ENCODE results near the gene OR7C1.
"Not testable (repeated sequence)": the region's sequence is repeated elsewhere in the genome, so short reads cannot be mapped to it uniquely, and the experiment has no call there.

The OR7C1 gene

DNA sequence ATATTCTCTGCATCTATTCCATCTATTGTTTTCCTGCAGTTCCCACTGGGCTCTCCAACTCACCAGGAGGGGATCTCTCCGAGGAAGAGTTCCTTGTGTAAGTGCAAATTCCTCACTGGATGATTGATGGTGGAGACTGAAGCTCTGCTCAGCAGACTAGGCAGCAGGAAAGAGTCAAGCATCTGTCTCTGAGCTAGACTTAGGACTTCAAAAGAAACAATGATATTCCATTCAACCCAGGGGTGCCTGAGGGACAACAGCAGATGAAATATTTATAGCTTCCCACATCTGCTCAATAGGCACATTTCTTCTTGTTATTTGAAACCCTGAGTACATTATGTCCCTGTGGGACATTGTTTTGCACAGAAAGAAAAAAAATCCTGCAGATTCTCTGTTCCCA lies at the start of gene OR7C1, which contains the start of gene OR7A5:
TSS of gene OR7C1 (minus strand) at position 175 of the 400 bp plus-strand sequence. CDS start 35,049 bp downstream, outside the sequence.
TSS of gene OR7A5 (minus strand) at position 175 of the 400 bp plus-strand sequence. CDS start 6,944 bp downstream, outside the sequence.
- no peak for DNase-seq (ENCODE audit: low spot score)

DNA sequence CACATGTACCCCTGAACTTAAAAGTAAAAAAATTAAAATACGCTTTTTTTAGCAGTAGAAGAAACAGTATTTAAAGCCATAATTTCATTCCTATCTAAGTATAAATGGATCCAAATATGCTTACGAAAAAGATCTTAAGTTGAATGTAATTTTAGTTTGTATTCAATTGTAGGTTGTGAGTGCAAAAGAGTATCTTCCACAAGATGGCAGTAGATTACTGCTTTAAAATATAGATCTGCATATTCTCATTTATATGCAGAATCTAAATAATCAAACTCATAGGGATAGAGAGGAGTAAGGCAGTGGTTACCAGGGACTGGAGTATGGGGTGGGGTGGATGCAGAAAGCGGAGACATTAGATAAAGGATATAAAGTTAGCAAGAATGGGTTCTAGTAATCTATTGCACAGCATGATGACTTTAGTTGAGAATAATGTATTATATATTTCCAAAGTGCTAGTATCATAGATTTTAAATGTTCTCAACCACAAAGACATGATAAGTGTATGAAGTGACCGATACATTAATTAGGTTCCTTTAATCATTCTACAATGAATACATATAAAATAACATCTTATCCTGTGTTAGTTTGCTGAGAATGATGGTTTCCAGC lies 36.7 kb upstream of the OR7C1 start:
- no peak for DNase-seq (ENCODE audit: low spot score)

DNA sequence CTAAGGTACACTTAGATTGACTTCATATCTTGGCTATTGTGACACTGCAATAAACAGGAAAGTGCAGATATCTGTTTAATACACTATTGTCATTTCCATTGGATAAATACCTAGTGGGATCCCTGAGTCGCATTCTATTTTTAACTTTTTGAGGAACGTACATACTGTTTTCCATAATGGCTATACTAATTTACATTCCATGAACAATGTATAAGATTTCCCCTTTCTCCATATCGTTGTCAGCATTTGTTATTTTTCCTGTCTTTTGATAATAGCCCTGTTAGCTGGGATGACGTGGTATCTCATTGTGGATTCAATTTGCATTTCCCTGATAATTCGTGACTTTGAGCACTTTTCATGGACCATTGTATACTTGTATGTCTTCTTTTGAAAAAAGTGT lies 33.5 kb upstream of the OR7C1 start:
- DNase-seq (ENCODE audit: low spot score) = no peak

DNA sequence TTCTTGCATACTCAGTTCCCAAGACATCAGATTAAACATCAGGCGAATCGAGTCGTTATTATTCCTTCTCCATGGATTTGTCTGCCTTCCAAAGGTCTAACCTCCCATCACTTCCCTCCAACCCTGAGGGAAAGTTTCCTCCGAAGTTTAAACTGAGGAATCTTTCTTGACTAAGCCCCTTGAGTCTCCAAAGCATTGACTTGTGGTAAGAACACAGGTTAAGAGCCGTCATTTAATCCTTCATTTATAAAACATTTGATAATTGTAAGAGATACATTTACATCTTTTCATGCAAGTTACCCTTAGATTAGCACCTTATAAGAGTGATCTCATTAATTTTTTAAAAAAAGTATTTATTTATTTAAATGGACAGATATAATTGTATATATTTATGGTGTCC lies 13.8 kb upstream of the OR7C1 start, which contains the start of gene OR7A10:
TSS of gene OR7A10 (minus strand) at position 101 of the 400 bp plus-strand sequence. CDS start 7,045 bp downstream, outside the sequence.
- DNase-seq (ENCODE audit: low spot score) = no peak

DNA sequence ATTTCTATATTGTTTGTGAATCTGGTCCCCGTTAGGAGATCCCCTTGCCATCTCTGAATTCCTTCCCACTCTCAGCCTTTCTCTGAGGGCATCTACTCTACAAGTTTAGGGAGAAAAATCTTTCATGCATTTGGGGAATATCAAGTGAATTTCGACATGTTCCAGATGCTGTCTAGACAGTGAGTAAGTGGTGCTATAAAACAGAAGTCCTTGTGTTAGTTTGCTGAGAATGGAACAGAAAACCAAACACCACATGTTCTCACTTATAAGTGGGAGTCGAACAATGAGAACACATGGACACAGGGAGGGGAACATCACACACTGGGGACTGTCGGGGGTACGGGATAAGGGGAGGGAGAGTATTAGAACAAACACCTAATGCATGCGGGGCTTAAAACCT lies 8.6 kb upstream of the OR7C1 start:
- DNase-seq (ENCODE audit: low spot score) = no peak

DNA sequence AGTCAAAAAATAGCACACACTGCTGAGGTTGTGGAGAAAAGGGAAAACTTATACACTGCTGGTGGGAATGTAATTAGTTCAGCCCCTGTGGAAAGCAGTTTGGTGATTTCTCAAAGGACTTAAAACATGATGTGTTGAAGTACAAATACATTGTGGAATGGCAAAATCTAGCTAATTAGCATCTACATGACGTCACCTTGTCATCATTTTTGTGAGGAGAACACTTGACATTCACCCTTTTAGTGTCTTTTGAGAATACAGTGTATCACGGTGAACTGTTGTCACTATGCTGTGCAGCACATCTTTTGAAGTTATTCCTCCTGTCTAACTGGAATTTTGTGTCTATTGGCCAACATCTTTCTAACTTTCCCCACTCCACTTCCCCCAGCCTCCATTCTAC lies 8.2 kb upstream of the OR7C1 start:
- no peak for DNase-seq (ENCODE audit: low spot score)

DNA sequence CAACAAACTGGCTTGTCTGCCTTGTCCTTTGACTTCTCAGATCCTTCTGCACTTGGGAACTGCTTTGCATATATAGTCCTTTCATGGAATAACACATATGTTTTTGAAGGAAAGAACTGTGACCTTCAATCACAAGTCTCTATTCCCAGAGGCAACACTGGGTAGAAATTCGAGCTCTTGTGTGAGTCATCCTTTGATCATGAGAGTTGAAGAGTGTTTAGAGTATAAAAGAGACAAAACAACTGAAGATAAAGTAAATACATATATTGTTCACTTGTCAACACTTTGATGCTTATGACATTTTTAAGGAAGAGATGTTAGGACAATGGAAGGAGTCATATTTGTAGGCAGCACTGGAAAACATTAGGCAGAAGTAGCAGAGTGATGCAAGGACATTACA lies 5.2 kb upstream of the OR7C1 start:
- DNase-seq (ENCODE audit: low spot score) = no peak

DNA sequence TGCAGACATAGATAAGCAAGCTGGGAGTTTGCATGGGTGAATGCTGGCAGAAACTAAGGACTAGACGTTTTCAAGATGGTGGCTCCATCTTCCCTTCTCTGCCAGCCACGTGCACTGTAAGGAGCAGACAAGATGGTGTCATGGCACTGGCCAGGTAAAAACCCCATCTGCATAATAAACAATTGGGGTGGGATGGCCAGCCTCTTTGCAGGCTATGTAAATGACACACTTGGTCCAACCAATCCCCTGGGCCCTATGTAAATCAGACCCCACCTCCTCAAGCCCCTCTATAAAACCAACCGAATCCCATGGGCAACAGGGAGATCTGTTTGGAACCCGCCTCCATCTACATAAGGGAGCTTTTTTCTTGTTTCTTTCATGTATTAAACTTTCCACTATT lies 2.4 kb upstream of the OR7C1 start:
- no peak for DNase-seq (ENCODE audit: low spot score)

DNA sequence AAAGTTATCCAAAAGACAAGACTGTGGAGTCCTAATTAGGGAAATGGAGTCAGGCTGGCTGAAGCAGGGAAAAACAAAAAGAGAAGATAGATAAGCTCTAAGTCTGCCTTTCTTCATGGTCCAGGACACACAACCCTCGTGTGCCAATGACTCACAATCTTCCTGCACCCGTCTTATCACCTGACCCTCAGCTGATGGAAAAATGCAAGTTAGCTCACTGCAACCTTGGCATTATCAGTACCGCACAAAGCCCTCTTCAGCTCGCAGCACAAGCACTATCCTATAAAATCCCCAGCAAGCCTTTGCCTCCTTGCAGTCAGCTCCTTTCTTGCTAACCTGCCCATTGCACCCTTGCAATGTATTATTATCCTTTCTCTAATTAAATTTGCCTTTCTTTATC lies 4.3 kb downstream of the OR7C1 start:
- no peak for DNase-seq (ENCODE audit: low spot score)

DNA sequence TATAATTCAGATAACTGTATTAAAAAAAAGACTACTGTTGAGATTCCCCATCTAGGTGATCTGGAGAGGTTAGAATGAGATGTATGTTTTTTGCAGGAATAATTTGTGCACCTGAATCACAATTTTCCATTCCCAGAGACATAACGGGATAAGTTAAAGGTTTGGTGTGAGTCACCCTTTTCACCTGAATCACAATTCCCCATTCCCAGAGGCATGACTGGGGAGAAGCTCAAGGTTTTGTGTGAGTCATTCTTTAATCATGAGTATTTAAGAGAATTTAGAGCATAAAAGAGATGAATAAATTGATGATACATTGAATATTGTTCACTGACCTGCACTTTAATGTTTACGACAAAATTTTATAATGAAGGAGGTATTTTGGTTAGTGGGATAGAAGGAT lies 9.0 kb downstream of the OR7C1 start:
- DNase-seq (ENCODE audit: low spot score) = no peak

DNA sequence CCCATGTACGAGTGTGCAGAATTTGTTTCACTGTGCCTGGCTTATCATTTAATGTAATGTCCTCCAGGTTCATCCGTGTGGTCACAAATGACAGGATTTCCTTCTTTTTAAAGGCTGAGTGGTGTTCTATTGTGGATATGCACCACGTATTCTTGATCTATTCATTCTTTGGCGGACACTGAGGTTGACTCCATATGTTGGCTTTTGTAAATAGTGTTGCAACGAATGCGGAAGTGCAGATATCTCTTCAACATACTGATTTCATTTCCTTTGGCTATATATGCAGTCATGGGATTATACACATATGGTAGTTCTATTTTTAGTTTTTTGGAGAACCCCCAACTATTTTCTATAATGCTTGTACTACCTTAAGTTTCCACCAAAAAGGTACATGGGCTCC lies 13.0 kb downstream of the OR7C1 start:
- no peak for DNase-seq (ENCODE audit: low spot score)

DNA sequence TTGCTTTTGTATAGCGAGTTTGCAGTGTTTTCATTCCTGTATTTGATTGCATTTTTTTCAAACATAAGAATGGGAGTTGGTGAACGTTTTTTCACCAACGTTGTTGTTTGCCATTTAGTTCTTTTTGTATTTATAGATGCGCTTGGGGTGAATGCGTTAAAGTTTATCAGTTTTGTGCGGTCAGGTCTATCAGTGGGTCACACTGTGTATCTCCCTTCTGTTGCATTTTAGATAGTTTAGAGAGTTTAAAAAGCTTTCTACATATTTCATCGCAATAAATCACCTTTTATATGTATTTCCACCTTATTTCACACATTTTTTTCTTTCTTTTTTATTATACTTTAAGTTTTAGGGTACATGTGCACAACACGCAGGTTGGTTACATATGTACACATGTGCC lies 16.4 kb downstream of the OR7C1 start:
- DNase-seq (ENCODE audit: low spot score) = no peak

DNA sequence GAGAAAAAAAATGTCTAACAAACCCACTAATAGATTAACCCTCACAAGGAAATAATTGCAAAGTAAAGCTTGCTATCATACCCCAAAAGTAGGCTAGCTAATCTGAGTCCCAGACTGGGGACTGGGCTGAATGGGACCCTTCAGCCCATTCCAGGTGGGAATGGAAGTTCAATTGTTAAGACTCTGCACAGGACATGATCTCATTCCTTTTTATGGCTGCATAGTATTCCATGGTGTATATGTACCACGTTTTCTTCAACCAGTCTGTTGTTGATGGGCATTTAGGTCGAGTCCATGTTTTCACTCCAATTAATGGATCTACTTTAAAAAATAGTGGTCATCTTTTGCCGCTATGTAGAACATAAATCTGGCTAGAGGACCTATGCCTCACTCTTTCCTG lies 17.9 kb downstream of the OR7C1 start:
- no peak for DNase-seq (ENCODE audit: low spot score)

DNA sequence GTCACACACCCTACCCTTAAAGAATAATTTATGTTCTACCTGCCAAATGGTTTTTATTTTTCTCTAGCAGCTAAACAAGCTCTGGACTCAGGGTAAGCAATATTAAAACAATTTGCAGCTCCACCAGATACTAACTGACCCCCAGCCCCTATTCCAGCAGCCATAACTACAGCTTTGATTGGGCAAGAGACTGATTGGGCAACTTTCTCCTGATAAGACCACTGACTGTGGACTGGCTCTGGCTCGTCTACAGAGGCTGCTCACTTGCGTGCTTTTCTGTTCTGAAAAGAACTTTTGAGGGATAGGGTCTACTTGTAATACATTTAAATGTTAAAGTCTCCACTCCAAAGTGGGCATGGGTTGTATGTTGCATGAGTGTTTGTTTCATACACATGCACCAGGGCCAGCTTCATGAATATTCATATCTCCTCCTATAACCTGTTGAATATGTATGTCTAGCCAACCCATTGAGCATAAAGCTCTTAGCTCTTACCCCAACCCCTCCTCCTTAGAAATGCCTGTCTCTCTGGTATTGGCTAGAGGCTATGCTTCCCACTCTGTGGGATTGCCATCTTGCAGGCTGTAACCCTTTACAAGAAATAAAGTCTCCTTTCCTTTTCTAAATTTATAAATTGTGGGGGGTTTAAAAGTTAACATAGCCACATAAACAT lies 19.9 kb downstream of the OR7C1 start:
- DNase-seq (ENCODE audit: low spot score) = no peak

DNA sequence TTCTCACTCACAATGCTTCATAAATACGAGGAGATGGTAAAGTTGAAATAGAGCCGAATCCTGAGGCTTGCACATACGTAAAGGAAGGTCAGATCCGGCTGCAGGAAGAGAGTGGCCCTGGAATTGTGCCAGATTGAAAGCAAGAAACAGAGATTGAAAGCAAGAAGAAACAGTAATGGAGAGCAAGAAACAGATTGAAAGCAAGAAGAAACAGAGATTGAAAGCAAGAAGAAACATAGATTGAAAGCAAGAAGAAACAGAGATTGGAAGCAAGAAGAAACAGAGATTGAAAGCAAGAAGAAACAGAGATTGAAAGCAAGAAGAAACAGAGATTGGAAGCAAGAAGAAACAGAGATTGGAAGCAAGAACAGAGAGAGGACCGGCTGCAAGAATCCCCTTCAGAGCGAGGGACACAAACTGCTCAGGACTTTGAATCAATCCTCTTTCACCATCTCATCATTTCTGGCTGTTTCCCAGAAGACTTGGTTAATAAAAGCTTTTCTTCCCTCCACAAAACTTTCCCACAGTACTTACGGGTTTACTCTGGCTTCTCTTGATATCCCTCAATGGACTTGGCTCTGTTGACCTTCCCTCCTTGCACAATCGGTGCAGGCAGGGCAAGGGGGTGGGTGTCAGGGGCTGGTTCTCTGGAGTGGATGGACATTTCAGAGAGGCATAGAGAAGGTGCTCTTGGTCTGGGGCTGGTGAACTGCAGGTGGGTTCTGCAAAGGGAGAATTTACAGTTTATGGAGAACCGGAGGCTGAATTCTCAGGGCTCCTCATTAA lies 25.5 kb downstream of the OR7C1 start:
- no peak for DNase-seq (ENCODE audit: low spot score)

DNA sequence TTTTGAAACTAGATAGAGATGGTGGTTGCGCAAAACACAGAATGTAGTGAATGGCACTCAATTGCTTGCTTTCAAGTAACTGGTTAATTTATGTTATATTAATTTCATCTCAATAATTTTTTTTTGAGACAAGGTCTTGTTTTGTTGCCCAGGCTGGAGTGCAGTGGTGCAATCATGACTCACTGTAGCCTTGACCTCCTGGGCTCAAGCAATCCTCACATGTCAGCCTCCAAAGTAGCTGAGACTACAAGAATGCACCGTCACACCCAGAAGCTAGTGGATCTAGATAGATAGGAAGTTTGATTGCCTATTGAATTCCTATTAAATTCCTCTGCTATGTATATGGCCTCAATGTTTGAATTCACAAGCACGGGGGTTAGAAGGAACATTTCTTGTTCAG lies 30.2 kb downstream of the OR7C1 start:
- no peak for DNase-seq (ENCODE audit: low spot score)

DNA sequence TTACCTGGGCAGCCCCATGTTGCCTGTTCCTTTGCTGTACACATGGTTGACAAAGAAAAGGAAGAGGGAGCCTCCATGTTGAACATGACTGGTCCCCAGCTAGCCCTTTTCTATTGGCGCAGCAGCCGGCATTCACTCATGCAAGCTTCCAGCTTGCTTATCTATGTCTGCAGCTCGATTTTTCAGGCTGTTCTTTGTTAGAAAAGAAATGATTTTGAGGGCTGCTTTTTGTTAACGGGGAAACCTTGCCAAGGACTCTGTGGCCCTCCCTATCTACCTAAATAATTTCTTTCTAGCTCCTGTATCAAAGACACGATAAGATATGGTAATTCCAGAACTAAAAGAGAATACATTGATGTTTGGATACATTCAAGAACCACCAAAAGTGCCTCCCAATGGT lies 36.2 kb downstream of the OR7C1 start:
- DNase-seq (ENCODE audit: low spot score) = no peak

DNA sequence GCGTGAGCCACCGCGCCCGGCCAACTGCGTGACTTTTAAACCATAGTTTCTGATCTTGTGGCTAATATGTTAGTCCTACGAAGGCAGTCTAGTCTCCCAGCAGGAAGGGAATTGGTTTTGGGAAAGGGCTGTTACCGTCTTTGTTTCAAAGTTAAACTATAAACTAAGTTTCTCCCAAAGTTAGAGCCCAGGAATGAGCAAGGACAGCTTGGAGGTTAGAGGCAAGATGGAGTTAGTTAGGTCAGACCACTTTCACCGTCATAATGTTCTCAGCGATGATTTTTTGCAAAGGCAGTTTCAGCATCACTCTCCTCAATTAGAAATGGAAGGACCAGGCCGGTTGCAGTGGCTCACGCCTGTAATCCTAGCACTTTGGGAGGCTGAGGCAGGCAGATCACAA lies 39.0 kb downstream of the OR7C1 start:
- DNase-seq (ENCODE audit: low spot score) = no peak

DNA sequence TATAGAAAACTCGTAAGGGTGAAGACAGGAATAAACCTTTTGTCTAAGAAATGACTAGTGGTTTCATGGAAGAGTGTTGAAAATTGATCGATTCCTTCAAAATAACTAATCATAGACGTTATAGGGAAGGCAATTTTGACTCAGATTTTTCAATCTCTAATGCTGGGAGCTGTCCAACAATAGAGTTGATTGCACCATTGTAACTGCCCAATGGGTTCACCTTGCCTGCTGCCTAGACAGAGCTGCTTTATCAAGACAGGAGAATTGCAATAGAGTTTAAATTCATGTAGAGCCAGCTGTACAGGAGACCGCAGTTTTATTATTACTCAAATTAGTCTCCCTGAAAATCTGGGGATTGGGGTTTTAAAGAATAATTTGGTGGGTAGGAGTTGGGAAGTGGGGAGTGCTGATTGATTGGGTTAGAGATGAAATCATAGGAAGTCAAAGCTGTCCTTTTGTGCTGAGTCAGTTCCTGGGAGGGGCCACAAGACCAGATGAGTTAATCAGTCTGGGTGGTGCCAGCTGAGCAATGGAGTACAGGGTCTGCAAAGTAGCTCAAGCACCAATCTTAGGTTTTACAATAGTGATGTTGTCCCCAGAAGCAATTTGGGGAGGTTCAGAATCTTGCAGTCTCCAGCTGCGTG lies 39.8 kb downstream of the OR7C1 start:
- no peak for DNase-seq (ENCODE audit: low spot score)

DNA sequence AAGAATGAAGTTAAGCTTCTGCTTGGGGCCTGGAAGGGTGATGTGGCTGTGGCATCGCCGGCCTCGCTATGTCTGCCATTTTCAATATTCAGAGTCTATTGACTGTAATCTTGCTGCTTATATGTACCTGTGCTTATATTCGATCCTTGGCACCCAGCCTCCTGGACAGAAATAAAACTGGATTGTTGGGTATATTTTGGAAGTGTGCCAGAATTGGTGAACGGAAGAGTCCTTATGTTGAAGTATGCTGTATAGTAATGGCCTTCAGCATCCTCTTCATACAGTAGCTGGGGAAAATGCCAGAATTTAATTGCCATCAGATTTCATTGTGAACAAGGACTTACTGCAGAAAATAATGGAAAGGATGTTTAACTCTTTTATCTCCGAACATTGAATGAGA lies 42.7 kb downstream of the OR7C1 start:
- DNase-seq (ENCODE audit: low spot score) = not testable (repeated sequence)

DNA sequence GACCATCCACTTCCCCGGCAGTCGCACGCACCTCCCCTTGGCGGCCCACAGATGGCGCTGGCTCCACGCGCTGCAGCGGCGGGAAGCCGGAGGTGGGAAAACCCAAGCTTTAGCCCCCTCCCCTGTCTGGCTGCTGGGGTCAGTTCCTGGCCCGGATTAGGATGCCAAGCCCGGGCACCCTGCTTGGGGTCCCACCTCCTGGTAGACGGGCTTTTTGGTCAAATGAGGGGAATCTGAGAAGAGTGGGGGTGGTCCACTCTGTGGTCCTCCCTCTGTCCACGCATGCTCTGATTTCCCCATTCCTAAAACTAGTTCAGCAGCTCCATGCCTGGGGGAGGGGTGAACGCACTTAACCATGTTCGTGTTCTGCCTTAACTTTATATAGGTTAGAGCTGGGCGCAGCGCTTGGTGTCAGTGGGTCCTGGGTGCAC lies 48.5 kb downstream of the OR7C1 start:
- DNase-seq (ENCODE audit: low spot score) = peak; percentile 31

DNA sequence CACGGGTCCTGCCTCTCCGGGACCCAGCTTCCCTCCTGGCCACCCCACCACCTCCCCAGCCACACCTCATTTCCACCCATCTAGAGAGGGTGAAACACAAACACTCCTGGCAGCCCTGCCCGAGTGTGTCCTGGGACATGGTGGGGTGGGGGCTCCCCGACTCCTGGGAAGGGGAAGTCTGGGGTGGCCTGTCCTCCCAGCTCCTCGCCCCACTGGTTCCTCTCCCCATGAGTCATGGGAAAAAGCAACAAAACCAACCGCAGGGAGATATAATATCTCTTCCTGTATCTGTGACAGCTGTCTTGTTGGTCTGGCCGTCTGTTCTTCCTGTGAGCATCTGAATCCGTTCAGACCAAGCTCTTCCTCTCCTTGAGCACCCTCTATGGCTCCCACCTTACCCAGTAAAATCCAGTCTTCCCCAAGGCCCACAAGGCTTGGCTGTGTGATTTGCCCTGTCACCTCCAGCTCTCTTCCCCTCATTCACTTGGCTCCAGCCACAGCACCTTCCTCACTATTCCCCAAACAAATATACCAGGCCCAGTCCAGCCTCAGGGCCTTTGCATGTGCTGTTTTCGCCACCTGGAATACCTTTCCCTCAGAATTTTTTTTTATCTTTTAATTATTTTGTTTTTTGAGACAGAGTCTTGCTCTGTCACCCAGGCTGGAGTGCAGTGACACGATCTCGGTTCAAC lies 49.7 kb downstream of the OR7C1 start:
- not testable (repeated sequence) for DNase-seq (ENCODE audit: low spot score)
